ENCODE results near the gene XKRX. TPM values are rescaled to one million over a fixed set of nuclear protein-coding genes. Genes with fewer than 3 reads are reported as not detected.

The XKRX gene
- total RNA-seq, 1 donor from 2014 or later: 1.5 TPM

GRCh38 chrX:100904433-100904832 lies 24.3 kb downstream of the XKRX start:
- Histone ChIP-seq H3K27me3 (no peaks in the 10 kb centered on the region), H3K4me2 (no peak overlapping the region), H3K4me1 (no peaks in the 10 kb centered on the region), H4K20me1 (ENCODE audit: low read depth) (no peaks in the 10 kb centered on the region), H3K27ac (no peak overlapping the region), H3K9ac (no peak overlapping the region), H3K79me2 (ENCODE audit: low read depth) (no peaks in the 10 kb centered on the region), H3K9me3 (ENCODE audit: low read depth) (peaks cover 4% of the 10 kb centered on the region), H3F3A (ENCODE audit: low read depth) (no peaks in the 10 kb centered on the region), H3K4me3 (no peak overlapping the region), H2AFZ (replicated peaks) (no peak overlapping the region), H3K36me3 (no peaks in the 10 kb centered on the region)
- H3K36me3 Mint-ChIP-seq: no peaks in the 10 kb centered on the region
- H3K9me3 Mint-ChIP-seq: peaks cover 8% of the 10 kb centered on the region
- no peaks in the 10 kb centered on the region for H3K27me3 Mint-ChIP-seq (ENCODE audit: insufficient read depth, low read depth)
- DNase-seq (ENCODE audit: low spot score): no peak
- no peaks in the 10 kb centered on the region for H3K4me1 Mint-ChIP-seq
- no peak overlapping the region for H3K4me3 Mint-ChIP-seq
- TF ChIP-seq EZH2 (IDR thresholded peaks at IDR 0.05): no peak
- TF ChIP-seq EZH2phosphoT487 (IDR thresholded peaks at IDR 0.05): no peak
- H3K27ac Mint-ChIP-seq: no peak overlapping the region

DNA sequence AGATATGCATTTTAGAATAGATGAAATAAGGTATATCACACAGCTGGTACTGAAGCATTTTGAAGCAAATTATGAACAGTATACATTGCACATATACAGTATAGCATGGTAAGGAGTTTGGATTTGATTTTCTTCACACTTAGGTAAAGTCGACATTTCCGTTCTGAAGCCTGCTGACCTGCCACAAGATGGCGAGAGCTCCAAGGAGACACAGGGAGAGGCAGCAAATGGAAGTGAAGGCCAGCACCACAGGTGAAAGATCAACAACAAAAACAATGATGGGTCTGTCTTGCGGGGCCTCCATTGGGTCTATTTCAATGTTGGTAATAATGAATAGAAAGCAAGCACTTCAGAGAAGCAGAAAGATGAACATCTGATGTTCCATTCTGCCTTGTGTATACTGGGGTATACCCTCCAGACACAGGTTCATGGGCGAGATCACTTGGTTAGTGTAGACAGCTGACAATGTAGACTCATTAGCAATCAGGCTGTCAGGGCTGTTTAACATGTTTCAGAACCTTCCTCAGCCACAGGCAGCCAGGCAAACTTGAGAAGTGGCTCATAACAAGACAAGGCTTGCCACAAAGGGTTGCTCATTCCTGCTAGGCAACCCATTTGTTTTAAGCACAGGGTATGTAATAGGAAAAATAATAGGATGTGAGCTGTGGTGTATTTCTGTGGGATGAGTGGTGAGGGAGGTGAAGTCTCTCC lies 33.2 kb downstream of the XKRX start:
- no peaks in the 10 kb centered on the region for H3K4me1 Mint-ChIP-seq
- TF ChIP-seq EZH2phosphoT487 (IDR thresholded peaks at IDR 0.05): no peak
- TF ChIP-seq EZH2 (IDR thresholded peaks at IDR 0.05): no peak
- TF ChIP-seq, protein P1, sequence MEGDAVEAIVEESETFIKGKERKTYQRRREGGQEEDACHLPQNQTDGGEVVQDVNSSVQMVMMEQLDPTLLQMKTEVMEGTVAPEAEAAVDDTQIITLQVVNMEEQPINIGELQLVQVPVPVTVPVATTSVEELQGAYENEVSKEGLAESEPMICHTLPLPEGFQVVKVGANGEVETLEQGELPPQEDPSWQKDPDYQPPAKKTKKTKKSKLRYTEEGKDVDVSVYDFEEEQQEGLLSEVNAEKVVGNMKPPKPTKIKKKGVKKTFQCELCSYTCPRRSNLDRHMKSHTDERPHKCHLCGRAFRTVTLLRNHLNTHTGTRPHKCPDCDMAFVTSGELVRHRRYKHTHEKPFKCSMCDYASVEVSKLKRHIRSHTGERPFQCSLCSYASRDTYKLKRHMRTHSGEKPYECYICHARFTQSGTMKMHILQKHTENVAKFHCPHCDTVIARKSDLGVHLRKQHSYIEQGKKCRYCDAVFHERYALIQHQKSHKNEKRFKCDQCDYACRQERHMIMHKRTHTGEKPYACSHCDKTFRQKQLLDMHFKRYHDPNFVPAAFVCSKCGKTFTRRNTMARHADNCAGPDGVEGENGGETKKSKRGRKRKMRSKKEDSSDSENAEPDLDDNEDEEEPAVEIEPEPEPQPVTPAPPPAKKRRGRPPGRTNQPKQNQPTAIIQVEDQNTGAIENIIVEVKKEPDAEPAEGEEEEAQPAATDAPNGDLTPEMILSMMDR (IDR thresholded peaks at IDR 0.05): peak; percentile 62
- H3K27me3 ChIP-seq: no peaks in the 10 kb centered on the region
- H3K4me2 ChIP-seq: no peak overlapping the region
- H3K36me3 ChIP-seq: no peaks in the 10 kb centered on the region
- H3K4me3 ChIP-seq: no peak overlapping the region
- H3F3A ChIP-seq (ENCODE audit: low read depth): no peaks in the 10 kb centered on the region
- H3K9ac ChIP-seq: no peak overlapping the region
- H3K27me3 Mint-ChIP-seq (ENCODE audit: insufficient read depth, low read depth): no peaks in the 10 kb centered on the region
- H3K9me3 ChIP-seq (ENCODE audit: low read depth): peaks cover 4% of the 10 kb centered on the region
- no peaks in the 10 kb centered on the region for H3K9me3 Mint-ChIP-seq
- H3K79me2 ChIP-seq (ENCODE audit: low read depth): no peaks in the 10 kb centered on the region
- no peak overlapping the region for H2AFZ ChIP-seq (replicated peaks)
- H3K4me3 Mint-ChIP-seq: no peak overlapping the region
- H3K27ac Mint-ChIP-seq: no peak overlapping the region
- DNase-seq (ENCODE audit: low spot score): peak; percentile 57
- no peaks in the 10 kb centered on the region for H3K36me3 Mint-ChIP-seq
- no peaks in the 10 kb centered on the region for H4K20me1 ChIP-seq (ENCODE audit: low read depth)
- no peaks in the 10 kb centered on the region for H3K4me1 ChIP-seq
- H3K27ac ChIP-seq: no peak overlapping the region

GRCh38 chrX:100883654-100884053 lies 45.1 kb downstream of the XKRX start:
- peaks cover 6% of the 10 kb centered on the region for H3K9me3 Mint-ChIP-seq
- no peak overlapping the region for H3K4me3 Mint-ChIP-seq
- peaks cover 4% of the 10 kb centered on the region for H3K27me3 Mint-ChIP-seq (ENCODE audit: insufficient read depth, low read depth)
- Histone ChIP-seq H3K4me3 (no peak overlapping the region), H3F3A (ENCODE audit: low read depth) (no peaks in the 10 kb centered on the region), H2AFZ (replicated peaks) (no peak overlapping the region), H3K27ac (no peak overlapping the region), H3K4me2 (no peak overlapping the region), H3K27me3 (no peaks in the 10 kb centered on the region), H4K20me1 (ENCODE audit: low read depth) (no peaks in the 10 kb centered on the region), H3K4me1 (no peaks in the 10 kb centered on the region), H3K9me3 (ENCODE audit: low read depth) (no peaks in the 10 kb centered on the region), H3K79me2 (ENCODE audit: low read depth) (no peaks in the 10 kb centered on the region), H3K36me3 (no peaks in the 10 kb centered on the region), H3K9ac (no peak overlapping the region)
- H3K36me3 Mint-ChIP-seq: no peaks in the 10 kb centered on the region
- TF ChIP-seq EZH2phosphoT487 (IDR thresholded peaks at IDR 0.05) (no peak), EZH2 (IDR thresholded peaks at IDR 0.05) (no peak)
- TF ChIP-seq, protein P1 (IDR thresholded peaks at IDR 0.05): no peak
- no peak overlapping the region for H3K27ac Mint-ChIP-seq
- H3K4me1 Mint-ChIP-seq: no peaks in the 10 kb centered on the region
- no peak for DNase-seq (ENCODE audit: low spot score)

DNA sequence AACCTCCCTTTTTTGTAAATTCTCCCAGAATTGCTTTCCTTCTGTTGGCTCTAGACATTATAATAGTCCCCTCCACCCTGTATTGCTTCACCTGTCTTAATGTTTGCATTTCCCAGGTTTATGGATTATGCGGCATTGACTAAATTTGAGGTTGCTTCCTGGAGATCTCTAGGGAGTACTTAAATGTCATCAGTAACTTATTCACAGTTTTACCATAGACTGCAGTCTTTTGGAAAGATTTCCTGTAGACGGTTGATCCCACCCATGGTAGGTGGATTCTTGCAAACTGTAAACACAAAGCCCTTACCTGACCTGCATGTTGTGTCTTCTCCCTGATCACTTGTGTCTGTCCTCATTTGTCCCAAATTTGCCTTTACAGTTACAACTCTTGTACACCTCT lies 48.3 kb downstream of the XKRX start:
- Histone ChIP-seq H3K36me3 (no peaks in the 10 kb centered on the region), H3K9ac (no peak overlapping the region), H3K4me1 (no peaks in the 10 kb centered on the region), H2AFZ (replicated peaks) (no peak overlapping the region), H3K79me2 (ENCODE audit: low read depth) (no peaks in the 10 kb centered on the region), H3F3A (ENCODE audit: low read depth) (no peaks in the 10 kb centered on the region), H3K27ac (no peak overlapping the region), H3K27me3 (no peaks in the 10 kb centered on the region), H3K4me3 (no peak overlapping the region), H4K20me1 (ENCODE audit: low read depth) (no peaks in the 10 kb centered on the region), H3K9me3 (ENCODE audit: low read depth) (no peaks in the 10 kb centered on the region), H3K4me2 (no peak overlapping the region)
- peaks cover 2% of the 10 kb centered on the region for H3K9me3 Mint-ChIP-seq
- no peaks in the 10 kb centered on the region for H3K36me3 Mint-ChIP-seq
- no peaks in the 10 kb centered on the region for H3K4me1 Mint-ChIP-seq
- H3K27ac Mint-ChIP-seq: no peak overlapping the region
- TF ChIP-seq EZH2 (IDR thresholded peaks at IDR 0.05): no peak
- TF ChIP-seq, protein P1 (IDR thresholded peaks at IDR 0.05): no peak
- no peak for TF ChIP-seq EZH2phosphoT487 (IDR thresholded peaks at IDR 0.05)
- H3K27me3 Mint-ChIP-seq (ENCODE audit: insufficient read depth, low read depth): peaks cover 4% of the 10 kb centered on the region
- no peak overlapping the region for H3K4me3 Mint-ChIP-seq
- no peak for DNase-seq (ENCODE audit: low spot score)

Measured in neural progenitor cell (in vitro differentiated cells).